Mesothelial cell of epicardium (in vitro differentiated cells): Measurements from ENCODE around the gene NGEF. TPM values are rescaled to one million over a fixed set of nuclear protein-coding genes. Genes with fewer than 3 reads are reported as not detected.

Experiments
- DNase-seq, 2 experiments: peaks; one replicate each; pipeline ENCODE4 v3.0.0; 2021; ENCODE audit warnings: low spot score in 2 of 2; ENCODE audit not compliant: unreplicated experiment in 2 of 2
- H3K27ac Mint-ChIP-seq: 2 replicates; pipeline ENCODE4 v1.8.0; 2021; ENCODE audit warnings: mixed read lengths
- H3K27me3 Mint-ChIP-seq: 2 replicates; pipeline ENCODE4 v1.8.0; 2021; ENCODE audit warnings: low read depth, mixed read lengths
- H3K36me3 Mint-ChIP-seq: 2 replicates; pipeline ENCODE4 v1.8.0; 2021; ENCODE audit warnings: mixed read lengths
- H3K4me1 Mint-ChIP-seq: 2 replicates; pipeline ENCODE4 v1.8.0; 2021; ENCODE audit warnings: mixed read lengths
- H3K4me3 Mint-ChIP-seq: 2 replicates; pipeline ENCODE4 v1.8.0; 2021; ENCODE audit warnings: mild to moderate bottlenecking, moderate library complexity, mixed read lengths
- H3K9me3 Mint-ChIP-seq: 2 replicates; pipeline ENCODE4 v1.8.0; 2021; ENCODE audit warnings: mixed read lengths
- CTCF ChIP-seq: fragments of 200-600 bp; sonication (generic); IDR thresholded peaks from one replicate; pipeline ENCODE4 v1.5.0; 2021; ENCODE audit warnings: antibody characterized with exemption; ENCODE audit not compliant: unreplicated experiment
- total RNA-seq: library from RNA; stranded (reverse); gene quantifications from 3 replicates; pipeline ENCODE4 v1.2.1, GENCODE V29; 2021

NGEF gene
- total RNA-seq, 1 donor from 2014 or later, result 0.51 TPM

- TF ChIP-seq CTCF, result no peak
- Mint-ChIP-seq H3K27me3 (no peaks in the 10 kb centered on the region), H3K36me3 (no peaks in the 10 kb centered on the region), H3K4me1 (no peaks in the 10 kb centered on the region), H3K4me3 (no peak overlapping the region), H3K27ac (no peak overlapping the region), H3K9me3 (no peaks in the 10 kb centered on the region)
- peak in 1 of 2 experiments; percentile 13 for DNase-seq
Measured at GRCh38 chr2:232973796-232974195, 39.3 kb downstream of the NGEF start.

- no peak for TF ChIP-seq CTCF
- DNase-seq, result peak in 1 of 2 experiments; percentile 34
- no peaks in the 10 kb centered on the region for H3K27me3 Mint-ChIP-seq
- H3K9me3 Mint-ChIP-seq, result no peaks in the 10 kb centered on the region
- H3K27ac Mint-ChIP-seq, result no peak overlapping the region
- H3K4me1 Mint-ChIP-seq, result no peaks in the 10 kb centered on the region
- no peak overlapping the region for H3K4me3 Mint-ChIP-seq
- no peaks in the 10 kb centered on the region for H3K36me3 Mint-ChIP-seq
Measured at GRCh38 chr2:232973011-232973735, 39.9 kb downstream of the NGEF start.

GRCh38 chr2:232971744-232972143 is 41.3 kb downstream of the NGEF start:
- no peaks in the 10 kb centered on the region for H3K9me3 Mint-ChIP-seq
- H3K4me1 Mint-ChIP-seq, result no peaks in the 10 kb centered on the region
- H3K36me3 Mint-ChIP-seq, result no peaks in the 10 kb centered on the region
- no peak overlapping the region for H3K4me3 Mint-ChIP-seq
- no peak for TF ChIP-seq CTCF
- H3K27ac Mint-ChIP-seq, result no peak overlapping the region
- no peaks in the 10 kb centered on the region for H3K27me3 Mint-ChIP-seq
- DNase-seq, result peak in 1 of 2 experiments; percentile 20

- H3K27ac Mint-ChIP-seq, result no peak overlapping the region
- no peaks in the 10 kb centered on the region for H3K4me1 Mint-ChIP-seq
- peaks cover 1% of the 10 kb centered on the region for H3K27me3 Mint-ChIP-seq
- H3K4me3 Mint-ChIP-seq, result no peak overlapping the region
- TF ChIP-seq CTCF, result no peak
- H3K9me3 Mint-ChIP-seq, result peaks cover 4% of the 10 kb centered on the region
- DNase-seq, result peak in 1 of 2 experiments; percentile 5
- no peaks in the 10 kb centered on the region for H3K36me3 Mint-ChIP-seq
Measured at GRCh38 chr2:232970051-232970450, 43.0 kb downstream of the NGEF start.

GRCh38 chr2:232967474-232967873 is 45.6 kb downstream of the NGEF start:
- no peaks in the 10 kb centered on the region for H3K4me1 Mint-ChIP-seq
- H3K36me3 Mint-ChIP-seq, result no peaks in the 10 kb centered on the region
- peak in 1 of 2 experiments; percentile 2 for DNase-seq
- no peak for TF ChIP-seq CTCF
- no peak overlapping the region for H3K4me3 Mint-ChIP-seq
- no peak overlapping the region for H3K27ac Mint-ChIP-seq
- H3K9me3 Mint-ChIP-seq, result peaks cover 10% of the 10 kb centered on the region
- peaks cover 1% of the 10 kb centered on the region for H3K27me3 Mint-ChIP-seq
